GM19324 (cell line): ENCODE measurements around the gene UBXN1.
"Not testable (repeated sequence)": the region's sequence is repeated elsewhere in the genome, so short reads cannot be mapped to it uniquely, and the experiment has no call there.

ENCODE experiments used
- ATAC-seq: cut with Tn5 transposase; IDR thresholded peaks from one replicate; pipeline ENCODE4 v1.9.1; 2021; ENCODE audit warnings: mild to moderate bottlenecking, moderate library complexity; ENCODE audit not compliant: unreplicated experiment, low FRiP score

The UBXN1 gene

DNA sequence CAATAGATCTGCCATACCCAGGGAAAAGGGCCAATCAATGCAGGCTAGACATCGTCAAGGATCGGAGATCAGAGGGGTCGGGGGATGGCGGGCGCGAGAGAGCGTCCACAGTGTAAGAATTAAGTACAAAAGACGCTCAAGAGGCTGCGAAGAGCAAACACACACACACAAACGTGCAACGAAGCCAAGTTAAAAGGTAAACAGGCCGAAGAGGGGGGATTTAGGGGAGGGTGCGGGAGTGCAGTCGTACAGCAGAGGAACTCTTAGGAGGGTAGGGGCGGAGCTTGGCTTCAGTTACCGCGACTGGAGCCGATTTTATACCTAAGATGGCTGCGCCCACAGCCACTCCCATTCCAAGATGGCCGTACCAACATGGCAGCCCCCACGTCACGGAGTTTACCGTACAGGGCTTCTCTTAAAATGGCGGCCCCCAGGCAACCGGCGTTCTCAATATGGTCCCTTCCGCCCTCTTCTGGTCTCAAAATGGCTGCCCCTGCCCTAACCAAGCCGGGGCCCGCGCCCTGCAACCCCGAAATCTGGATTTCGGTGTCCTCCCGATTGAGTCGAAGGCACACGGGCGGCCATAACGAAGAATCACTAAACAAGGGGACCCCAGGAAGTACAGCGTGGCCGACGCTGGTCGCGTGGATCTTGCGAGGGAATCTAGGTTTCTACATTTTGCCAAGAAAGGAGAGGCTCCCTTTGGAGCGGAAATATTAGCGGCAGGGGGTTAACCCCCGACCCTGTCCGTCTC is 30.6 kb upstream of the UBXN1 start:
- peak; percentile 73 for ATAC-seq

DNA sequence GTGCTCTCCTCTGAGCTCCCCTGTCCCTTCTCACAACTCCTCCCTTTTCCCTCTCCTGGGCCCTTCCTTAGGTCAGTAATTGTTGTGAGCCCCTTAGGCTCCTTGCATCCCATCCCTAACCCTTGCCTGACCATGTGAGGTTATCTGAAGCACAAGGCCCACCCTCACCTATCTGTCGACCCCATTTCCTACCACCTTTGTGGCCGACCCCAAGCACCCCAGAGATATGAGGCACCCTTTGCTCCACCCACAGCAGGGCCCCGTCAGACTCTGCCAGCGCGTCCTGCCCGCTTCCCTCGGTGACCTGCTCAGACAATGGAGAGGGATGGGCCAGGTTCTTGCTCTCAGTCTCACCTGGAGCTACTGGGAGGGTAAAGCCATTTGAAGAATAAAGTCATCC is 29.9 kb upstream of the UBXN1 start:
- no peak for ATAC-seq

DNA sequence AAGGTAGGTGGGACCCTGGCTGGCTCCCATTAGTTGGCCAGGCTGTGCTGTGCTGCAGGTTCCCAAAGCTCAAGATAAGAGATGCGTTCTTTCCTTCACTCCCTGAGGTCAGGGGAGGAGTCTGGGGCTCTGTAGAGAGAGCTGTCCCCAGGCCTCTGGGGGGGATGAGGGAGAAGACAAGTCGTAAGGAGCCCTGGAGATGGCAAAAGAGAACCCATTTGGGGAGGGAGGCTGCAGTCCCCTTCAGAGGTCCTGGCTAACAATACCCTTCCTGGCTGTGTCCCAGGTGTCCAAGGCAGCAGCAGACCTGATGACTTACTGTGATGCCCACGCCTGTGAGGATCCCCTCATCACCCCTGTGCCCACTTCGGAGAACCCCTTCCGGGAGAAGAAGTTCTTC is 29.5 kb upstream of the UBXN1 start:
- no peak for ATAC-seq

DNA sequence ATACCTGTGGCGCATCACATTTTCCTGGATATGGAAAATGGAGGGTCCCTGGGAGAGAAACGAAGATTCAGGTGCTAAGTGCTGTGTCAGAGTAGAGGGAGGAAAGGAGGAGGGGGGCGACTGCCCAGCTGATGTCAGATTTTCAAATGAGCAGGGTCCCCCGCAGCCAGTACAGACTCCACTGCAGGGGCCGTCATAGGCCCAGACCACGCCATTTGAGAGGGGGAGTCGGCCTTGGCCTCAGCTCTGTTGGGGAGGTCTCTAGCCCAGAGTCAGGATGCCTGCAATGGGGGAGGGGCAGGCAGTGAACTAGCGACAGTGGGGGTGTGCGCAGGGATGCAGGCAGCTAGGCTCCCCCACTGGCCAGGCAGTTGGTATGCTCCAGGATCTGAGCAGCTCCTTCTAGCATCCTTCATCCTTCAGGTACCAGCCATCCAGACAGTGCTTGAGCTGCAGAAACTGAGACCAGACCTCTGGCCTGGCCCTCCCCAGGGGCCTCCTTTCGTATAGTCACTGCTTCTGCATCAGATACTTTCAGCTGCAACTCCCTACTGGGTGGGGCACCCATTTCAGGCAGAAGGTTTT is 28.5 kb upstream of the UBXN1 start, which contains the start of the genes BSCL2 and GNG3:
TSS of gene BSCL2 (minus strand) at position 148 of the 585 bp plus-strand sequence. CDS start 229 bp downstream, outside the sequence.
TSS of gene GNG3 (plus strand) at position 400 of the 585 bp plus-strand sequence. CDS start 620 bp downstream, outside the sequence.
- ATAC-seq: no peak

DNA sequence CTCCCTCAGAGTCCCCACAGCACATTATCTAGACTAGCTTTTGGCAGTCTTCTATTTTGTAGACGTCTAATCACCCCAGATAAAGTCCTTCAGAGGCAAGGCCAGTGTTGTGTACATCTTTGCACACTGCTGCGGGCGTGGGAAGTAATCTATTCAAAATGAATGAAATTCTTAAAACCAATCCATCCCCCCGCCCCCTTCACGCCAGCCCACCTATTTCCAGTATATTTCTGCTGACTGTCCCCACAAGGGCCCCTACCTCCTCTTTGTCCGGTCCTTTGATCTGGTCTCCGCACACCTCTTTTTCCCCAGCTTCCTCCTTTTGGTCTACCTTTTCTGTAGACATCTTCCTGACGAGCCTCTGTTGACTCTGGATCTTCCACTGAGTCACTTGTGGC is 28.0 kb upstream of the UBXN1 start:
- ATAC-seq: no peak

DNA sequence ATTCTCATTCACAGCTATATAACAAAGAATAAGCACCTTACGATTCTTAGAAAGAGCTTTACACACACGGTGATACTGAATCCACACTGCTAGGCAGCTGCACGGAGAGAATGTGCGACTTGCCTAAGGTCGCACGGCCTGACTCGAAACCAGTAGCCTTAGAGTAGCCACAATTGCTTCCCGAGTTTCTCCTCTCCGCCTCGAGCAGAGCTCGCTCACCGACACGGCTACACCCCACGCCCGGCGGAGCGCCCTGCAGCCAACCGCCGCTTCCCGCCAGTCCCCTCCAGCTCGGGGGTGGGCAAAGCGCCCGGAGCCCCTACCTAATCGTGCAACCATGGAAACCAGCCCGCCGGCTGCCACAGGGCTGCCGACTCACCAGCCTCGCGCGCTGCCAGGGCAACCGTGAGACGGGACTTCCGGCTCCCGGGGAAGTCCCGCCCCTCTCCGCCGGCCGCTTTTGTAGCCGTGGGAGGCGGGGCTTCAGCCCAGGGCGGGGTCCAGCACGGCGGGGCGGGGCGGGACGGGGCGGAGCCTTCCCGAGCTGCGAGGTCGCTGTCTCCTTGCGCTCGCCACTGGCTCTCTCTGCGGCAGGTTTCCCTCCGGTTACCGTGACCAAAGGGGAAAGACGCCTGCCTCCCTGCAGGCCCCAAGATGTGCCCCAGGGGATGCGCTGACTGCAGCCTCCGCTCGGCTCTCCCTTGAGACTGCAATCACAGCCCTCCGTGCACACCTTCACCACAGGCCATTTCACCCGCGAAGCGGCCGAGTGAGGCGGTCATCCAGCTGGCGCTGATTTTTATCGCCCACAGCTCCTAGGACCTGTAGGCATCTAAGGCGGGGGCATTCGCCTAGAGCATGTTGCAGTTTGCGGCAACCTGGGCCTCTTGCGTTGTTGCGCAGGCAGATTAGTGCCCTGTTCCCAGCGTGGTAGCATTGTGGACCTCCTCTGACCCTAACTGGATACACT is 27.3 kb upstream of the UBXN1 start:
- ATAC-seq: peak; percentile 58

DNA sequence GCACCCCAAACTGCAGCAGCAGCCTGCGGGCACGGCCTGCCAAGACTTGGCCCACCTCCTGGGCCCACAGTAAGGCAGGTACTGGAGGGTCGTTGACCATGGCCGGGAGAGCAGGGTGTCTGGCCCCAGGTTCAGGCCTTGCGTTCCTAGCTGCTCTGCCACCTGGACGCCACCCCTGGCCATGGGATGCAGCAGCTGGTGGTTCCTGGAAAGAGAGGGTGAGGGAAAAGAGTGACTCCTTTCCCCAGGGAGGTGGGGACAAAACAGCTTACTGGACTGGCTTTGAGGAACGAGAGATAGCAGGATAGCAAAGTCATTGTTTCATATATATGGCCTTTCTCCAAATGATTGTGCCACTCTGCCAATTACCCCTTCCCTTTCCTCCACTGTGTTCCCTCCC is 26.5 kb upstream of the UBXN1 start:
- ATAC-seq: no peak

DNA sequence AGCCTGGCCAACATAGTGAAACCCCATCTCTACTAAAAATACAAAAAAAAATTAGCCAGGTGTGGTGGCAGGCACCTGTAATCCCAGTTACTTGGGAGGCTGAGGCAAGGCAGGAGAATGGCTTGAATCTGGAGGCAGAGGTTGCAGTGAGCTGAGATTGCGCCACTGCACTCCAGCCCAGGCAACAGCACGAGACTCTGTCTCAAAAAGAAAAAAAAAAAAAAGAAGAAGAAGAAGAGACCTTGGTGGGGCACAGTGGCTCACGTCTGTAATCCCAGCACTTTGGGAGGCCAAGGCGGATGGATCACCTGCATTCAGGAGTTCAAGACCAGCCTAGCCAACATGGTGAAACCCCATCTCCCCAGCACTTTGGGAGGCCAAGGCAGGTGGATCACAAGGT is 25.0 kb upstream of the UBXN1 start:
- not testable (repeated sequence) for ATAC-seq

DNA sequence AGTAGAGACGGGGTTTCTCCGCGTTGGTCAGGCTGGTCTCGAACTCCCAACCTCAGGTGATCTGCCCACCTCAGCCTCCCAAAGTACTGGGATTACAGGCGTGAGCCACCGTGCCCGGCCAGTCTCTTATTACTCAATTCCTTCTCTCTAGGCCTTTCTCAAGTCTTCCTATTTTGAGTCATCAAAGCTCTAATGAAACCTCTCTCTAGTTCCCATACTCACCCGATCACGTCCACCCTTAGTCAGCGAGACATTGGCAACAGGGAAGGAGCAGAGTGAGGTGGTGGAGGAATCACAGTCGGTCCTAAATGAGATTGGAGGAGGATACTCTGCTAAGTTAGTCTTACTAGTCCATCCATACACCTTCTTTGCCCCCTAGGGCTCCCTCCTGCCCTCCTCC is 23.4 kb upstream of the UBXN1 start:
- no peak for ATAC-seq

DNA sequence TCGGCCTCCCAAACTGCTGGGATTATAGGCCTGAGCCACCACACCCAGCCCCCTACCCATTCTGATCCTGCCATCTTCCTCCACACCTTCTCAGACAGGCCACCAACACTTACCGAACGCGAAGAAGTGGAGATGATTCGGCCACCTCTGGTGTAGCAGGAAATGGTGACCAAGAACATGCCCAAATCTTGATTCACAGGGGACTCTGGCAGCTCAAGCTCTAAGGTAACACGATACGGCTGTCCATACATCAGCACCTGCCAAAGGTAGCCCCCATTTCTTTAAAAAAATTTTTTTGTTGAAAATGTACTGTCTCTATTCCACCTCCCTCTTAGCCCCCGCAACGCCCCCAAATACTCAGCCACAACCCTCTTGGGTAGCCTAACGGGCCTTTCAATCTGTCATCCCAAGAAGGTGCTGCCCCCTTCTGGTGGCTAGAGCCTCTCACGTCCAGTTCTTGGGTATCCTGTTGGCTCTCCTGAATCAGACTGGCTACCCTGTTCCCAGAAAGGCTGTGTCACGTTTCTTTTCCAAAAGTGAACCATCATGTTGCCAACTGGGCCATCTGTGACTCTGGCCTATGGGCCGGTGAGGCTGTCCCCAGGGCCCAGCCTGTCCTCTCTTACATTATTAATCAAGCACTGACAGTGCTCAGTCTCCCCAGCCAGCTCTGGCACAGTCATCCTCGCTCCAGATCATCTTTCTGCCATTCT is 15.7 kb upstream of the UBXN1 start:
- ATAC-seq: no peak

DNA sequence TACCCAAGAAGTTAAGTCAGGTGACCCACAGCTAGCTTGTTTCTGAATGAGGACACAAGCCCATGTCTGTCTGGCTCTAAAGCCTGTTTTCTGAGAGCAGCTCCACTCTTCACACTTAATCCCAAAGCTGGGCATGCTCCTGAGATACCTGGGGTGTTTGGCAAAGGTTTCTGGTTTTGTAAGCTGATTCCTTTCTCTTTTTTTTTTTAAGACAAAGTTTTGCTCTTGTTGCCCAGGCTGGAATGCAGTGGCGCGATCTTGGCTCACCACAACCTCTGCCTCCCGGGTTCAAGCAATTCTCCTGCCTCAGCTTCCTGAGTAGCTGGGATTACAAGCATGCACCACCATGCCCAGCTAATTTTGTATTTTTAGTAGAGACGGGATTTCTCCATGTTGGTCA is 14.8 kb upstream of the UBXN1 start:
- ATAC-seq: not testable (repeated sequence)

DNA sequence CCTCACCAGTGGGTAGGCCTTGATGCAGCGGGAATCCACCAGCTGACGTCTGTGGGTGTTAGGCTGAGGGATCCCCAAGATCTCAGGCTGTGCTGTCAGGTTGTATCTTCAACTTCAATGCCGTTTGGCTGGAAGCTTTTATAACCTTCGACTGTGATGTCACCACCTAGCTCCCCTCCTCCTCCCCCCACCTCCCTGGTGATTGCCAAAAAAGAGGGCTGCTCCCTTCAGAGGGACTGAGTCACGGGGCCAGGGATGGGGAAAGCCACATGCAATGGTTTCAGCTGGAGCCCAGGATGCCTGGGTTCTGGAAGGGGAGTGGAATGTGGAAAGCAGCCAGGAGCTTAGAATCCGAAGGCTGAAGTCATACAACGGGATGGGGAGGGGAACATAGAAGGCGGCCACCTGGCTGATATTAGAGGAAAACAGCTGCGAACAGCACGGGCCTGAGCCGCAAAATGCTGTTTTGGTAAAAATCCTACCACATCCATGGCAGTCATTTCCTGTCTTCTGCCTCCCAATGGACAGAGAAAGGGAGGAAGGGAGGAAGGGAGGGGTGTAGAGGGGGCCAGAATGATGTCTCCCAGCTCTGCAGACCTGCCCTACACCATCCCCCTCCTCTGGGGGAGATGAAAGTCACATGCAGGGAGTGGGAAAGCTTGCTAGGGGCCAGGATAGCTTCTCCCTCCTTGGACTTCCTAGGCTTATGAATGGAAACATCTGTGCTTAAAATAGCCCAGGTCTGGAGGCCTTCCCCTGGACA is 10.7 kb upstream of the UBXN1 start, which contains the start of gene LRRN4CL:
TSS of gene LRRN4CL (minus strand) at position 110 of the 763 bp plus-strand sequence. CDS start 1,022 bp downstream, outside the sequence.
- no peak for ATAC-seq

DNA sequence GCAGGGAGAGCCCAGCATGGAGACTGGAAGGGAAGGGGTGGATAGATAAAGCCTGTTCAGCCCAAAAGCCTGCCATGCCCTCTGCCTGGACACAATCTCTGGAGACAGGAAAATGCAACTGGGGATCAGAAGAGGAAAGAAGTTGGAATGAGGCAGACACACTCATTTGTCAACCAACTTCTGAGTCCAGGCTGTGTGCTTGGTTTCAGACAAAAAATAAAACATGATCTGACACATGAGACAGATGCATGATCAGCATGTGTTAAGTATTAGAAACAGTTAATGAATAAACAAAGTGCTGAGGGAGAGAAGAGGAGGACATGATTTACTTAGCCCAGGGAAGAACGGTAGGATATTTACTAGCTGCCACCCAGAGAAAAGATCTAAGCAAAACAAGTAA is 9.6 kb upstream of the UBXN1 start:
- ATAC-seq: no peak

DNA sequence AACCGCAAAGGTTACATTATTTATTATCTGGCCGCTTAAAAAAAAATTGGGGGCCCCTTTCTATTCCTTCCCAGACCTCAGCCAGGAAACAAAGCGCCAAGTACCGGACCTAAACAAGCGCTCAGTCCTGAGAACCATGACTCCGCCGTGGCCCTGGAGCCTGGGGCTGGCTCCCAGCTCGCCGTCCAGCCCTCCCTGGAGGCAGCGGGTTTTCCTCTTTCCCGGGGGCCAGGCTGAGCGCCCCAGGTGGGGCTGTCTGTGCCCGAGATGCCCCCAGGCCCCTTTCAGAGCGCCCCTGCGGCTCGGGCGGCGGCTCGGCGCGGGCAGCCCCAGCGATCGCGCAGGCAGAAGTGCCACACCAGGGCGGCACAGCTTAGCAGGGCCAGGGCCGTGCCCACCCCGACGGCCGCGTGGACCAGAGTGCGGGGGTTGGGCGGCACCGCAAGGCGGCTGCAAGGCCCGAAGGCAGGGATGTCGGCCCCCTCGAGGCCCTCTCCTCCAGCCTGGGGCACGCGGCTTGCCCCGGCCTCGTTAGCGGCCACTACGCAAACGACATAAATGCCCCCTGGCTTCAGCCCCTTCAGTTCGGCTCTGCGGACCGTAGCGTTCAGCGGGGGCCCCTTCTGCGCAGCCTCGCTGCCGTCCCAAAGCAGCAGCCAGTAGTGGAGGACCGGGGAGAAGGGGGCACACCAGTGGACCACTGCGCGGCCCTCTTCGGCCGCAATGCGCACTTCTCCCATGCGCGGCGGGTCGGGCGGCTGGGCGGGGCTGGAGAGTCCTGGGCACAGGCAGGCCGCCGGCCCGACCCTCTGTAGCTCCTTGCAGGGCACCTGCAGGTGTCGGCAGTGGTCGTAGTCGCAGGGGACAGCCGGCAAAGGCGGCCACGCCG is 8.9 kb upstream of the UBXN1 start:
- ATAC-seq: no peak

DNA sequence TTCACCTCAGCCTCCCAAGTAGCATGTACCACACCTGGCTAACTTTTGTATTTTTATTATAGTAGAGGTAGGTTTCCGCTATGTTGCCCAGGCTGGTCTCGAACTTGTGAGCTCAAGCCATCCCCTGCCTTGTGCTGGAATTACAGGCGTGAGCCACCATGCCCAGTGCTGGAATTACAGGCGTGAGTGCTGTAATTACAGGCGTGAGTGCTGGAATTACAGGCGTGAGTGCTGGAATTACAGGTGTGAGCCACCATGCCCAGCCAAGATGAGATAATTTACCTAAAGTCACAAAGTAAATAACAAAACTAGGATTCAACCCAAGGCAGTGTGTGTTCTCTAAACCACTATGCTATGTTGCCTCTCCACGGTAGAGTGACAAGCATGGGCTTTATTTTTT is 3.6 kb upstream of the UBXN1 start:
- ATAC-seq: no peak

DNA sequence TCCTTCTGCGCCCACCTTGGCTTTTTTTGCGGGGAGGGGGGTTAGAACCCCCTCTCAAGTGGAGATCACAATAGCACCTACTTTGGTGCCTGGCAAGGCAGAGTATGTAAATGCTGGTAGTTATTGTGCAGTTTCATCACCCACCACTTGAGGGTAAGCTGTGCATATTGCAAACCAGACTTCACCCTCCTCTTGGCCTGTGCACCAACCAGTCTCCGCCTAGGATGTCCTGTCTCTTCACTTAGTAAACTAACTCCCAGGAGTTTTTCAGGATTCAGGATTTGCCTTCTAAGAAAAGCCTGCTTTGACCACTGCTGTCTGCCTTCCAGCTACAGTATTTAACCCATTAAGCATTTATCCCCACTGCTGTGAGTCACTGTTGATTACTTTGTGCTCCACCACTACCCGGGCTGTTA is 2.0 kb upstream of the UBXN1 start:
- ATAC-seq: no peak

DNA sequence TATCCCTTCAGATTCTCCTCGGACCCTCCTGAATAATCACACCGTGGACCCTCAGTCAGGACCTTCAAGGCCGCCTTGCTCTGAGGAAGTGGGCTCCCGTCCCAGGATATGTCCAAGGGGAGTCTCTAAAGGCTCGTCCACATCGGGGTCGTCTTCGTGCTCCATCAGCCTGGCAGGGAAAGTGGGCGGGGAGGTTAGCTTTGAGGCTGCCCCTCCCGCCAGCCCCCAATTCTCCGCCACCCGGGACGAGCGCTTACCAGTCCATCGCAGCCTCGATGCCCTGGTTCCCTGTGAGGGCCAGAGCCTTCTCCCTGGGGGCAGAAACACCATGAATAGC is 472 bp downstream of the UBXN1 start:
- ATAC-seq: no peak

DNA sequence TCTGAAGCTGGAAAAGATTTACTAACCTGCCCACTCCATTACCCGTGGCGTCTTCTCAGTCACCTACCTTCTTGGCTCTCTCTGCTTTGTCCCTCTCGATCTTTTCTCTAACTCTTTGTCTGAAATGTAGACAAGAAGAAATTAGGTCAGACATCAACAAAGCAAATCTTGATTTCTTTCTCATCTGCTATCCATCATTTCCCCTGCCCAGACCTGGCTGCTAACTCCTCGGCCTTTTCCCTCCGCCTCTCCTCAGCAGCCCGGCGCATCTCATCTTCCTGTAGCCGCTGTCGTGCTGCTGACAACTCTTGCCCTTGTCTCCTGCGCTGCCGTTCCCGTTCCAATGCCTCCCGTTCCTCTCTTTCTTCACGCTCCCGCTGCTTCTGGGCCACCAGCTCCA is 1.2 kb downstream of the UBXN1 start:
- ATAC-seq: no peak

DNA sequence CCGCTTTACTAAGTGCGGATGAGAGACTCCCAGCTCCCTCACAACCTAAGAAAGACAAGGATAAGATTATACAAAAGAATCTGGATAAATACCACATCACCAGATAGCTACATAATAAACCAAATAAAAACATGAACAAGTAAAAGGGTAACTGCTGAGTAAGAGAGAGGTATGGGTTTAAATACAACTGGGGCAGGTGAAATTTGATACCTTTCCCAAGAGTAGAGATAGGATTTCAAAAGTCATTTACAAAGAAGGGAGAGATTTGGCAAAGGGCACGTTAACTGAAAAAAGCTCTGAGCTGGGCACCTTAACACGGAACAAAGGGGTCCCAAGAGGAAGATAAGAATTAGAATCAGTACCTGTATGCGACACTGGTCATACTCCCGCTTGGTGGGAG is 1.7 kb downstream of the UBXN1 start:
- ATAC-seq: no peak
